Left colon (tissue), 2 donors: ENCODE results near the gene TP53BP1. TPM values are rescaled to one million over a fixed set of nuclear protein-coding genes. Genes with fewer than 3 reads are reported as not detected.
"Not testable (repeated sequence)": the region's sequence is repeated elsewhere in the genome, so short reads cannot be mapped to it uniquely, and the experiment has no call there.

Source experiments
- ATAC-seq: fragments of 200-7000 bp; cut with Tn5 transposase; one replicate; pipeline ENCODE4 v1.9.1; 2020; ENCODE audit warnings: mild to moderate bottlenecking, moderate library complexity
- DNase-seq, 2 donors: peaks; one replicate each; pipeline ENCODE4 v3.0.0-alpha.2; 2020
- intact Hi-C, 2 donors: fragments of 100-400 bp; cut with DNase I in 1 of 2; cut with micrococcal nuclease in 1 of 2; formaldehyde crosslinking; loops; one replicate each; pipeline versions ENCODE4 v1.11.2 to v1.14.0; 2022; cut with DNase I, micrococcal nuclease
- long read RNA-seq: library from polyadenylated mRNA; unstranded; transcript quantifications from one replicate; pipeline ENCODE4 v2.0.0, GENCODE V29; 2021
- total RNA-seq, 2 donors: library from RNA; stranded (reverse); fragmentation: NEBNext Ultra II Directional; extraction: Animal tissue kit (Norgen Biotek cat#: 25700); gene quantifications; one replicate each; pipeline ENCODE4 v1.2.1, GENCODE V29; 2021
- donor health status: DM: no; HTN: no; CAD: no.
- donor health status: DM: yes; HTN: yes; CAD: no.

Gene TP53BP1
- 10 to 100 TPM; 26.9 to 32.0 TPM for total RNA-seq
- long read RNA-seq, partial matches to known transcripts, result 6 of 10 reads
- long read RNA-seq, other reads (novel, unspliced or antisense), result 4 of 10 reads

- ATAC-seq (peak; percentile 95), DNase-seq (peak; percentile 98 to 99)
- intact Hi-C loops, result no loop called here
These were observed at the start of gene TP53BP1 for GRCh38 chr15:43492673-43493601. TP53BP1 (minus strand) TSS chr15:43493156; CDS start chr15:43493043, 113 bp downstream.

DNA sequence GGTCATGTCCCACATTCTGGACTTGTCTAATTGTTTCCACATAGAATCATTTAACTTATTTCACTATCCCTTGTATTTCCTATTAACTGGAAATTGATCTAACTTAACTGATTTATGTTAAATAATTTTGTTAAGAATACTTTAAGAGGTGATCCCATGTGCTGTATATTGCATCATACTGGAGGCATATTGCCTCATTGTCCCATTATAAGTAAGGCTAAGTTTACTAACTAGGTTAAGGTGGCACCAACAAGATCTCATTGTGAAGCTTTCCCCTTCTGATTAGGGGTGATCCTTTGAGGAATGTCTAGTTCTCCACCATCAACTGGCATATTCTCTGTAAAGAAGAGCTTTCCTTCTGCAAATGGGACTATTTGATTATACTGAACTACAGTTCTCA is 48.8 kb upstream of the TP53BP1 start:
- intact Hi-C loops, result no loop called here
- no peak for ATAC-seq
- no peak for DNase-seq

DNA sequence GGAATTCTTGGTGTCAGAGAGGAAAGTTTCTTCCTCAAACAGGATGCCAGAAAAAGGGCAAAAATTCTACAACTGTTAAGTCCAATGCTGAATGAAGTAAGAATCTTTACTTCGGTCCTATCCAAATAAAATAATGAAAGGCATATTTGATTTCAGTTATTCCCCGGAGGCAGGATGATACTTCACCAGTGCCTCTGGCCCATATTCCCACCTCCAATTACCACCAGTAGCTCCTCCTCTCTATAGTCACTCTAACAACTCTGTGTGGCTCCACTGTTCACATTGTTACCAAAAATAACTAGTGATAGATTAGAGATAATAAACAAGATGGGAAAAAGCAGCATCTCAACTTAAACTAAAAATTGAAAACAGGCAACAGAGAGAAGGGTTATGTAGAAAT is 45.1 kb upstream of the TP53BP1 start:
- DNase-seq (no peak), ATAC-seq (no peak)
- intact Hi-C loops, result no loop called here

DNA sequence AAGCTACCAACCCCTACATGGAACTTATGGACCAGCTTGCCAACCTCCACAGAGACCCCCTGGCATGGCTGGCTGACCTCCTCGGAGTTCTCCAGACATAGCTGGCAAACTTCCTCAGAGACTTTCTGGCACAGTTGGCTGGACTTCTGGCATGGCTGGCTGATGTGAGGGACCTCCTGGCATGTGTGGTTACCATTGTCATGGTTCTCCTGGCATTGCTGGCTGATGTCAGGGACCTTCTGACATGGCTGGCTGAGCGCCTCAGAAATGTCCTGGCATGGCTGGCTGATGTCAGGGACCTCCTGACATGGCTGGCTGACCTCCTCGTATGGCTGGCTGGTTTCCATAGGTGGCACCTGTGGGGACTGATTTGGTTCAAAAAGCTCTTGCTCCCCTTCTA is 41.9 kb upstream of the TP53BP1 start:
- no peak for ATAC-seq
- intact Hi-C loops, result no loop called here

DNA sequence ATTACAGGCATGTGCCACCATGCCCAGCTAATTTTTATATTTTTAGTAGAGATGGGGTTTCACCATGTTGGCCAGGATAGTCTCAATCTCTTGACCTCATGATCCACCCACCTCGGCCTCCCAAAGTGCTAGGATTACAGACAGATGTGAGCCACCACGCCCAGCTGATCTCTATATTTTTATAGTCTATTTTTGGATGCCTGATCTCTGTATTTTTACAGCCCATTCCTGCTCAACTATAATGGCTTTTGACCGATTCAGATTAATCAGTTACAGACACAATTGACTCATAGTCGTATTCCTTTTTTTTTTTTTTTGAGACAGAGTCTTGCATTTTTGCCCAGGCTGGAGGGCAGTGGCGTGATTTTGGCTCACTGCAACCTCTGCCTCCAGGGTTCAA is 39.9 kb upstream of the TP53BP1 start:
- peak; percentile 93 for ATAC-seq
- DNase-seq, result peak in 1 of 2 donors; percentile 27
- intact Hi-C loops, result not testable (repeated sequence)

More for the DNA sequence above, 41.9 kb upstream of the TP53BP1 start:
- DNase-seq, result no peak

- intact Hi-C loops, result no loop called here
- ATAC-seq (peak; percentile 23), DNase-seq (no peak)
These were observed 38.2 kb upstream of the TP53BP1 start for GRCh38 chr15:43531018-43531670.

DNA sequence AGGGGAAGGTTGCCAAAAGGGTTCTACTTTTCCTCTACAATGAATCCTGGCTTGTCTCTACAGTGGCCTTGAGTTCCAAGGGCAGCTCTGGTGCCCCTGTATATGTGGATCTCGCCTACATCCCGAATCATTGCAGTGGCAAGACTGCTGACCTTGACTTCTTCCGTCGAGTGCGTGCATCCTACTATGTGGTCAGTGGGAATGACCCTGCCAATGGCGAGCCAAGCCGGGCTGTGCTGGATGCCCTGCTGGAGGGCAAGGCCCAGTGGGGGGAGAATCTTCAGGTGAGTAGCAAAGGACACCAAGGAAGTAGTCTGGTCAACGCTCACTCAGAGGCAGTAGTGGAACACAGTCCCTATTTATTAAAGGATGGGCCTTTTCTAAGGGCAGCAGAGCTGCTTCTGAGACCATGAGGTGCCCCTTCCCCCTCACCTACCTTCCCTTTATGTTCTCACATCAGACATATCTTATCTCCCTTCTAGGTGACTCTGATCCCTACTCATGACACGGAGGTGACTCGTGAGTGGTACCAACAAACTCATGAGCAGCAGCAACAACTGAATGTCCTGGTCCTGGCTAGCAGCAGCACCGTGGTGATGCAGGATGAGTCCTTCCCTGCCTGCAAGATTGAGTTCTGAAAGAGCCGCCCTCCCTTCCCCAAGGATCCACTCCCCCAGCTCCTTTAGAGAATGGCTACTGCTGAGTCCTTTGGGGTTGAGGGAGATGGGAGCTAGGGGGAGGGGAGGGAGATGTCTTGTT is 36.8 kb upstream of the TP53BP1 start:
- no peak for ATAC-seq
- DNase-seq, result no peak
- intact Hi-C loops, result no loop called here

DNA sequence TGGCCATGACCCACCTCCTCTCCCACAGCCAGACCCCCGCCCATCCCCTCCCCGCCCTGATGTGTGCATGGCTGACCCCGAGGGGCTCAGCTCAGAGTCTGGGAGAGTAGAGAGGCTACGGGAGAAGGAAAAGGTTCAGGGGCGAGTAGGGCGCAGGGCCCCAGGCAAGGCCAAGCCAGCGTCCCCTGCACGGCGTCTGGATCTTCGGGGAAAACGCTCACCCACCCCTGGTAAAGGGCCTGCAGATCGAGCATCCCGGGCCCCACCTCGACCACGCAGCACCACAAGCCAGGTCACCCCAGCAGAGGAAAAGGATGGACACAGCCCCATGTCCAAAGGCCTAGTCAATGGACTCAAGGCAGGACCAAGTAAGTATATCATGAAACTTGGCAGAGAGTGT is 36.2 kb upstream of the TP53BP1 start:
- ATAC-seq (no peak), DNase-seq (no peak)
- intact Hi-C loops, result no loop called here

GRCh38 chr15:43528542-43529007 is 35.6 kb upstream of the TP53BP1 start:
- intact Hi-C loops, result no loop called here
- ATAC-seq, result no peak
- DNase-seq, result no peak

DNA sequence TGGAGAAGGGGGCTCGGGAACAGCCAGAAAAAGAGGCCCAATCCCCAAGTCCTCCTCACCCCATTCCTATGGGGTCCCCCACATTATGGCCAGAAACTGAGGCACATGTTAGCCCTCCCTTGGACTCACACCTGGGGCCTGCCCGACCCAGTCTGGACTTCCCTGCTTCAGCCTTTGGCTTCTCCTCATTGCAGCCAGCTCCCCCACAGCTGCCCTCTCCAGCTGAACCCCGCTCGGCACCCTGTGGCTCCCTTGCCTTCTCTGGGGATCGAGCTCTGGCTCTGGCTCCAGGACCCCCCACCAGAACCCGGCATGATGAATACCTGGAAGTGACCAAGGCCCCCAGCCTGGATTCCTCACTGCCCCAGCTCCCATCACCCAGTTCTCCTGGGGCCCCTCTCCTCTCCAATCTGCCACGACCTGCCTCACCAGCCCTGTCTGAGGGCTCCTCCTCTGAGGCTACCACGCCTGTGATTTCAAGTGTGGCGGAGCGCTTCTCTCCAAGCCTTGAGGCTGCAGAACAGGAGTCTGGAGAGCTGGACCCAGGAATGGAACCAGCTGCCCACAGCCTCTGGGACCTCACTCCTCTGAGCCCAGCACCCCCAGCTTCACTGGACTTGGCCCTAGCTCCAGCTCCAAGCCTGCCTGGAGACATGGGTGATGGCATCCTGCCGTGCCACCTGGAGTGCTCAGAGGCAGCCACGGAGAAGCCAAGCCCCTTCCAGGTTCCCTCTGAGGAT is 35.0 kb upstream of the TP53BP1 start:
- no peak for ATAC-seq
- intact Hi-C loops, result no loop called here

GRCh38 chr15:43527016-43527801 is 34.3 kb upstream of the TP53BP1 start:
- intact Hi-C loops, result no loop called here
- no peak for DNase-seq
- ATAC-seq, result no peak

More for the DNA sequence above, 35.0 kb upstream of the TP53BP1 start:
- DNase-seq, result no peak

DNA sequence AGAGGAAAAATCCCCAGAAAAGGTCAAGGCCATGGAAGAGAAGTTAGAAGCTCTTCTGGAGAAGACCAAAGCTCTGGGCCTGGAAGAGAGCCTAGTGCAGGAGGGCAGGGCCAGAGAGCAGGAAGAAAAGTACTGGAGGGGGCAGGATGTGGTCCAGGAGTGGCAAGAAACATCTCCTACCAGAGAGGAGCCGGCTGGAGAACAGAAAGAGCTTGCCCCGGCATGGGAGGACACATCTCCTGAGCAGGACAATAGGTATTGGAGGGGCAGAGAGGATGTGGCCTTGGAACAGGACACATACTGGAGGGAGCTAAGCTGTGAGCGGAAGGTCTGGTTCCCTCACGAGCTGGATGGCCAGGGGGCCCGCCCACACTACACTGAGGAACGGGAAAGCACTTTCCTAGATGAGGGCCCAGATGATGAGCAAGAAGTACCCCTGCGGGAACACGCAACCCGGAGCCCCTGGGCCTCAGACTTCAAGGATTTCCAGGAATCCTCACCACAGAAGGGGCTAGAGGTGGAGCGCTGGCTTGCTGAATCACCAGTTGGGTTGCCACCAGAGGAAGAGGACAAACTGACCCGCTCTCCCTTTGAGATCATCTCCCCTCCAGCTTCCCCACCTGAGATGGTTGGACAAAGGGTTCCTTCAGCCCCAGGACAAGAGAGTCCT is 33.4 kb upstream of the TP53BP1 start:
- DNase-seq (no peak), ATAC-seq (no peak)
- intact Hi-C loops, result no loop called here

- DNase-seq (no peak), ATAC-seq (no peak)
- intact Hi-C loops, result no loop called here
These were observed 32.2 kb upstream of the TP53BP1 start for GRCh38 chr15:43525131-43525530.

- no peak for DNase-seq
- ATAC-seq, result no peak
- intact Hi-C loops, result no loop called here
These were observed 31.4 kb upstream of the TP53BP1 start for GRCh38 chr15:43524254-43524845.

DNA sequence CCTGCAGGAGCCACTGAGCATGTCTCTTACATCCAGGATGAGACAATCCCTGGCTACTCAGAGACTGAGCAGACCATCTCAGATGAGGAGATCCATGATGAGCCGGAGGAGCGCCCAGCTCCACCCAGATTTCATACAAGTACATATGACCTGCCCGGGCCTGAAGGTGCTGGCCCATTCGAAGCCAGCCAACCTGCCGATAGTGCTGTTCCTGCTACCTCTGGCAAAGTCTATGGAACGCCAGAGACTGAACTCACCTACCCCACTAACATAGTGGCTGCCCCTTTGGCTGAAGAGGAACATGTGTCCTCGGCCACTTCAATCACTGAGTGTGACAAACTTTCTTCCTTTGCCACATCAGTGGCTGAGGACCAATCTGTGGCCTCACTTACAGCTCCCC is 30.7 kb upstream of the TP53BP1 start:
- no peak for DNase-seq
- intact Hi-C loops, result no loop called here
- no peak for ATAC-seq

- ATAC-seq (no peak), DNase-seq (no peak)
- intact Hi-C loops, result no loop called here
These were observed 29.3 kb upstream of the TP53BP1 start for GRCh38 chr15:43522247-43522646.

DNA sequence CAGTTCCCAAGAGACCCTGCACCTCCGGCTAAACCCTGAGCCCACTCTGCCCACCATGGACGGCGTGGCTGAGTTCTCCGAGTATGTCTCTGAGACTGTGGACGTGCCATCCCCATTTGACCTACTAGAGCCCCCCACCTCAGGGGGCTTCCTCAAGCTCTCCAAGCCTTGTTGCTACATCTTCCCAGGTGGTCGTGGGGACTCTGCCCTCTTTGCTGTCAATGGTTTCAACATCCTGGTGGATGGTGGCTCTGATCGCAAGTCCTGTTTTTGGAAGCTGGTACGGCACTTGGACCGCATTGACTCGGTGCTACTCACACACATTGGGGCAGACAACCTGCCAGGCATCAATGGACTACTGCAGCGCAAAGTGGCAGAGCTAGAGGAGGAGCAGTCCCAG is 28.5 kb upstream of the TP53BP1 start:
- intact Hi-C loops, result no loop called here
- no peak for DNase-seq

More for the DNA sequence above, 28.5 kb upstream of the TP53BP1 start:
- no peak for ATAC-seq
